Suprapubic skin (tissue), 3 donors: Measurements from ENCODE around the gene MUS81.

ENCODE experiments used
- POLR2A ChIP-seq, 2 donors: fragments of 450-650 bp; IDR thresholded peaks; one replicate each; pipeline ENCODE4 v1.6.1; 2017; ENCODE audit warnings: antibody characterized with exemption in 2 of 2, mild to moderate bottlenecking in 2 of 2, moderate library complexity in 2 of 2
- TF ChIP-seq, protein P1 (sequence below), 2 donors: fragments of 200-600 bp in 1 of 2; fragments of 450-650 bp in 1 of 2; sonication (generic) in 1 of 2; IDR thresholded peaks; one replicate each; pipeline ENCODE4 v1.5.1; 2016 to 2019; ENCODE audit warnings: antibody characterized with exemption in 2 of 2, mild to moderate bottlenecking in 1 of 2, moderate library complexity in 1 of 2

- TF ChIP-seq, protein P1, sequence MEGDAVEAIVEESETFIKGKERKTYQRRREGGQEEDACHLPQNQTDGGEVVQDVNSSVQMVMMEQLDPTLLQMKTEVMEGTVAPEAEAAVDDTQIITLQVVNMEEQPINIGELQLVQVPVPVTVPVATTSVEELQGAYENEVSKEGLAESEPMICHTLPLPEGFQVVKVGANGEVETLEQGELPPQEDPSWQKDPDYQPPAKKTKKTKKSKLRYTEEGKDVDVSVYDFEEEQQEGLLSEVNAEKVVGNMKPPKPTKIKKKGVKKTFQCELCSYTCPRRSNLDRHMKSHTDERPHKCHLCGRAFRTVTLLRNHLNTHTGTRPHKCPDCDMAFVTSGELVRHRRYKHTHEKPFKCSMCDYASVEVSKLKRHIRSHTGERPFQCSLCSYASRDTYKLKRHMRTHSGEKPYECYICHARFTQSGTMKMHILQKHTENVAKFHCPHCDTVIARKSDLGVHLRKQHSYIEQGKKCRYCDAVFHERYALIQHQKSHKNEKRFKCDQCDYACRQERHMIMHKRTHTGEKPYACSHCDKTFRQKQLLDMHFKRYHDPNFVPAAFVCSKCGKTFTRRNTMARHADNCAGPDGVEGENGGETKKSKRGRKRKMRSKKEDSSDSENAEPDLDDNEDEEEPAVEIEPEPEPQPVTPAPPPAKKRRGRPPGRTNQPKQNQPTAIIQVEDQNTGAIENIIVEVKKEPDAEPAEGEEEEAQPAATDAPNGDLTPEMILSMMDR (IDR thresholded peaks at IDR 0.05), result no peak
- no peak for TF ChIP-seq POLR2A (IDR thresholded peaks at IDR 0.05)
Measured at GRCh38 chr11:65896034-65896999, 36.1 kb downstream of the MUS81 start.
